Liver (tissue), 3 donors: ENCODE results near the gene DGKB.

ENCODE experiments used
- CTCF ChIP-seq: fragments of 150-350 bp; IDR thresholded peaks from 2 replicates; pipeline ENCODE4 v1.5.1; 2017; ENCODE audit warnings: improper control_type of control experiment, low read depth, low read length; ENCODE audit not compliant: missing input control
- FOXA1 ChIP-seq: IDR thresholded peaks from 2 replicates; pipeline ENCODE4 v1.6.1; 2016; ENCODE audit warnings: antibody characterized with exemption
- JUND ChIP-seq, 2 donors: IDR thresholded peaks; 2 replicates each; pipeline ENCODE4 v1.6.1; 2016; ENCODE audit warnings: antibody characterized with exemption in 2 of 2
- TAF1 ChIP-seq: conservative IDR thresholded peaks from 2 replicates; pipeline ENCODE4 v1.6.1; 2016; ENCODE audit warnings: antibody characterized with exemption, mild to moderate bottlenecking
- YY1 ChIP-seq: IDR thresholded peaks from 2 replicates; pipeline ENCODE4 v1.6.1; 2016; ENCODE audit warnings: antibody characterized with exemption, mild to moderate bottlenecking
- TF ChIP-seq, protein P1 (sequence below): IDR thresholded peaks from 2 replicates; pipeline ENCODE4 v1.6.1; 2016; ENCODE audit warnings: antibody characterized with exemption
- donor health status: healthy.
- donor health status: healthy.

GRCh38 chr7:14398526-14398925 lies 504.0 kb downstream of the DGKB start:
- no peak for TF ChIP-seq CTCF
- TF ChIP-seq YY1, result no peak
- no peak for TF ChIP-seq FOXA1
- TF ChIP-seq JUND (IDR thresholded peaks at IDR 0.05), result no peak
- TF ChIP-seq, protein P1, sequence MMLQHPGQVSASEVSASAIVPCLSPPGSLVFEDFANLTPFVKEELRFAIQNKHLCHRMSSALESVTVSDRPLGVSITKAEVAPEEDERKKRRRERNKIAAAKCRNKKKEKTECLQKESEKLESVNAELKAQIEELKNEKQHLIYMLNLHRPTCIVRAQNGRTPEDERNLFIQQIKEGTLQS, result no peak
- no peak for TF ChIP-seq TAF1
